Hepatocyte (in vitro differentiated cells): ENCODE measurements around the gene PPP2R2C.

Source experiments
- CTCF ChIP-seq: fragments of 200-600 bp; sonication (generic); IDR thresholded peaks from 2 replicates; pipeline ENCODE4 v1.5.1; 2016; ENCODE audit warnings: antibody characterized with exemption, mild to moderate bottlenecking; ENCODE audit not compliant: poor library complexity
- EZH2phosphoT487 ChIP-seq: fragments of 200-600 bp; sonication (generic); IDR thresholded peaks from one replicate; pipeline ENCODE4 v1.6.1; 2018; ENCODE audit warnings: antibody characterized with exemption, mild to moderate bottlenecking, low read depth, moderate library complexity; ENCODE audit not compliant: unreplicated experiment, severe bottlenecking

- TF ChIP-seq CTCF (no peak), EZH2phosphoT487 (no peak)
These were observed 83.1 kb downstream of the PPP2R2C start for GRCh38 chr4:6389142-6389825.
